ENCODE results near the gene APC2. TPM values are rescaled to one million over a fixed set of nuclear protein-coding genes. Genes with fewer than 3 reads are reported as not detected.

The APC2 gene
- total RNA-seq, 4 donors from 2014 or later: 0.42 to 1.8 (median 1.2) TPM

DNA sequence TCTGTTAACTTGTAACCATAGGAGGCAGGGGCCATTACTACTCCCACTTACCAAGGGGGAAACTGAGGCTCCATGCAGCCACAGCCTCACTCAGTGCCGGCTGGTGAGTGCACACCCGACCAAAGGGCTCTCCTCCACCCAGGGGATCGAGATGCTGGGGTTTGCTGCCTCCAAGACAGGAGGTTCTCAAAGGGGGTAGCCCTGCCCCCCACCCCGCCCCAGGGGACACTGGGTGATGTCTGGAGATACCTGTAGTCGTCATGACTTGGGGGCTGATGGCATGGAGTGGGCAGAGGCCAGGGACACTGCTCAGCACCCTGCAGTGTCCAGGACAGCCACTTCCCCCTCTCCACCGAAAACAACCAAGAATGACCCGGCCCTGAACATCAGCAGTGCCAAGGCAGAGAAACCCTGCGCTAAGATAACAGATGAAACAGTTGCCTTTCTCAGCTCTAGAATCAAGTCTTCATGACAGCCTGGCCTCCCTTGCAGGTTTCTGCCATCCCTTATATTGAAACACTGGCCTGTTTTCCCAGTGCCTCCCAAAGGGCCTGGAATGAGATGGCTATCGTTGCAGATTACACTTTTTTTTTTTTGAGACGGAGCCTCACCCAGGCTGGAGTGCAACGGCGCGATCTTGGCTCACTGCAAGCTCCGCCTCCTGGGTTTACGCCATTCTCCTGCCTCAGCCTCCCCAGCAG lies 44.3 kb downstream of the APC2 start:
- WGBS: 77% methylated on average over 12 of the region's 15 CpGs
- H3K27me3 ChIP-seq: peaks cover 0 to 47% (median 5%) of the 10 kb centered on the region in 4 donors
- no peak for DNase-seq (ENCODE audit: extremely low spot score)

DNA sequence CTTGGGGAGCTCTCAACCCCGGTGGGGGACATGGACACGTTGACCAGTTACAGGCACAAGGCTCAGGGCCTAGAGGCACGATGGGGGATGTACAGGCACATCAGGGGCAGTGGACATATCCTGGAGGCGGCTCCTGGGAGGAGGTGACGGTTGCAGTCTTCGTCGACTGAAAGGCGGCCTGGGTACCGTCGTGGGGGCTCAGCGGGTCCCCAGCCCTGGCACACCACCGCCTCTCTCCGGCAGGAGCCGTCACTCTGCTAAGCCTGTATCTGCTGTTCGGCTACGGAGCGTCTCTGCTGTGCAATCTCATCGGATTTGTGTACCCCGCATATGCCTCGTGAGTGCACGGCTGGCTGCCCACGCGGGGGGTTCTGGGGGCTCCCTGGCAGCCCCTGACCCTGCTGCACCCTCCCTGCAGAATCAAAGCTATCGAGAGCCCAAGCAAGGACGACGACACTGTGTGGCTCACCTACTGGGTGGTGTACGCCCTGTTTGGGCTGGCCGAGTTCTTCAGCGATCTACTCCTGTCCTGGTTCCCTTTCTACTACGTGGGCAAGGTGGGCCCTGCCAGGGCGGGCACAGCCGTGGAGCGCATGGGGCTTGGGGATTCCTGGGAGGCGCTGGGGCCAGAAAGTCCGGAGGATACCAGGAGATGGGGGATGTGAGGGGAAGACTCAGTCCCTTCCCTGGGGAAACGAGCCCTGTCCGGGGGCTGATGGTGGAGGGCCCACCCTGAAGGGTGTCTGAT lies 45.3 kb downstream of the APC2 start:
- WGBS: 90% methylated on average over 19 of the region's 37 CpGs

More for the DNA sequence above, 44.3 kb downstream of the APC2 start:
- intact Hi-C loops (cut with DNase I): no loop called here
- no peak overlapping the region for H3K4me3 ChIP-seq
- no peaks in the 10 kb centered on the region for H3K9me3 ChIP-seq
- no peaks in the 10 kb centered on the region for H3K36me3 ChIP-seq
- H3K27ac ChIP-seq (replicated peaks in 1 of 4): no peak overlapping the region
- TF ChIP-seq POLR2A (IDR thresholded peaks at IDR 0.05; ENCODE audit: low read depth) (no peak), EP300 (IDR thresholded peaks at IDR 0.05) (no peak), POLR2AphosphoS5 (IDR thresholded peaks at IDR 0.05) (no peak)
- TF ChIP-seq, protein P1, sequence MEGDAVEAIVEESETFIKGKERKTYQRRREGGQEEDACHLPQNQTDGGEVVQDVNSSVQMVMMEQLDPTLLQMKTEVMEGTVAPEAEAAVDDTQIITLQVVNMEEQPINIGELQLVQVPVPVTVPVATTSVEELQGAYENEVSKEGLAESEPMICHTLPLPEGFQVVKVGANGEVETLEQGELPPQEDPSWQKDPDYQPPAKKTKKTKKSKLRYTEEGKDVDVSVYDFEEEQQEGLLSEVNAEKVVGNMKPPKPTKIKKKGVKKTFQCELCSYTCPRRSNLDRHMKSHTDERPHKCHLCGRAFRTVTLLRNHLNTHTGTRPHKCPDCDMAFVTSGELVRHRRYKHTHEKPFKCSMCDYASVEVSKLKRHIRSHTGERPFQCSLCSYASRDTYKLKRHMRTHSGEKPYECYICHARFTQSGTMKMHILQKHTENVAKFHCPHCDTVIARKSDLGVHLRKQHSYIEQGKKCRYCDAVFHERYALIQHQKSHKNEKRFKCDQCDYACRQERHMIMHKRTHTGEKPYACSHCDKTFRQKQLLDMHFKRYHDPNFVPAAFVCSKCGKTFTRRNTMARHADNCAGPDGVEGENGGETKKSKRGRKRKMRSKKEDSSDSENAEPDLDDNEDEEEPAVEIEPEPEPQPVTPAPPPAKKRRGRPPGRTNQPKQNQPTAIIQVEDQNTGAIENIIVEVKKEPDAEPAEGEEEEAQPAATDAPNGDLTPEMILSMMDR (IDR thresholded peaks at IDR 0.05): no peak
- H3K4me1 ChIP-seq: peaks cover 17 to 21% (median 18%) of the 10 kb centered on the region in 4 donors

DNA sequence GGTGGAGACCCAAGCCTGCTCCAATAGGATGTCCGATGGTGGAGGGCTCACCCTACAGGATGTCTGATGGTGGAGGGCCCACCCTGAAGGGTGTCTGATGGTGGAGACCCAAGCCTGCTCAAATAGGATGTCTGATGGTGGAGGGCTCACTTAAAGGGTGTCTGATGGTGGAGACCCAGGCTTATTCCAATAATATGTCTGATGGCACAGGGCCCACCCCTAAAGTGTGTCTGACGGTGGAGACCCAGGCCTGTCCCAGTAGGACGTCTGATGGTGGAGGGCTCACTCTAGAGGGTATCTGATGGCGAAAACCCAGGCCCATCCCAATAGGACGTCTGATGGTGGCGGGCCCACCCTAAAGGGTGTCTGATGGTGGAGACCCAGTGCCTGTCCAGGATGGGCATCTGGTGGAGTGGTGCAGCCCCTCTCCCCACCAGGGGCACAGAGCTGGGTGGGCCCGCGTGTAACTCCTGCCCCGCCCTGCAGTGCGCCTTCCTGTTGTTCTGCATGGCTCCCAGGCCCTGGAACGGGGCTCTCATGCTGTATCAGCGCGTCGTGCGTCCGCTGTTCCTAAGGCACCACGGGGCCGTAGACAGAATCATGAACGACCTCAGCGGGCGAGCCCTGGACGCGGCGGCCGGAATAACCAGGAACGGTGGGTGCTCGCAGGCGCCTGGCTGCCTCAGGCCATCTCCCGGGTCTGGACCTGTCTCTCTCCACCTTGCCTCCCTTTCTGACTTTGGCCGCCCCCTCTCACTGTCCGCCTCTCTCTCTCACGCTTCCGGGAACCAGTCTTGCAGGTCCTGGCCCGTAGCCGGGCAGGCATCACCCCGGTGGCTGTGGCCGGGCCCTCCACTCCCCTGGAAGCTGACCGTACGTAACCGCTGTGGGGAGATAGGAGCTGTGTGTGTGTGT lies 46.1 kb downstream of the APC2 start:
- intact Hi-C loops (cut with DNase I): no loop called here
- no peak overlapping the region for H3K4me3 ChIP-seq
- no peak for DNase-seq (ENCODE audit: extremely low spot score)
- H3K27ac ChIP-seq (replicated peaks in 1 of 4): no peak overlapping the region
- no peaks in the 10 kb centered on the region for H3K36me3 ChIP-seq
- TF ChIP-seq POLR2AphosphoS5 (IDR thresholded peaks at IDR 0.05) (no peak), EP300 (IDR thresholded peaks at IDR 0.05) (no peak), POLR2A (IDR thresholded peaks at IDR 0.05; ENCODE audit: low read depth) (no peak)
- TF ChIP-seq, protein P1 (IDR thresholded peaks at IDR 0.05): no peak
- peaks cover 7 to 9% (median 8%) of the 10 kb centered on the region in 4 donors for H3K4me1 ChIP-seq
- no peaks in the 10 kb centered on the region for H3K9me3 ChIP-seq
- peaks cover 0 to 49% (median 5%) of the 10 kb centered on the region in 4 donors for H3K27me3 ChIP-seq
- 78% methylated on average over 29 of the region's 40 CpGs for WGBS

More for the DNA sequence above, 45.3 kb downstream of the APC2 start:
- intact Hi-C loops (cut with DNase I): no loop called here
- Histone ChIP-seq H3K27ac (replicated peaks in 1 of 4) (no peak overlapping the region), H3K27me3 (peaks cover 0 to 47% (median 5%) of the 10 kb centered on the region in 4 donors), H3K4me1 (peaks cover 8 to 11% (median 9%) of the 10 kb centered on the region in 4 donors), H3K9me3 (no peaks in the 10 kb centered on the region), H3K36me3 (no peaks in the 10 kb centered on the region), H3K4me3 (no peak overlapping the region)
- TF ChIP-seq POLR2AphosphoS5 (IDR thresholded peaks at IDR 0.05): no peak
- TF ChIP-seq, protein P1 (IDR thresholded peaks at IDR 0.05): no peak
- TF ChIP-seq EP300 (IDR thresholded peaks at IDR 0.05): no peak
- TF ChIP-seq POLR2A (IDR thresholded peaks at IDR 0.05; ENCODE audit: low read depth): no peak
- no peak for DNase-seq (ENCODE audit: extremely low spot score)

DNA sequence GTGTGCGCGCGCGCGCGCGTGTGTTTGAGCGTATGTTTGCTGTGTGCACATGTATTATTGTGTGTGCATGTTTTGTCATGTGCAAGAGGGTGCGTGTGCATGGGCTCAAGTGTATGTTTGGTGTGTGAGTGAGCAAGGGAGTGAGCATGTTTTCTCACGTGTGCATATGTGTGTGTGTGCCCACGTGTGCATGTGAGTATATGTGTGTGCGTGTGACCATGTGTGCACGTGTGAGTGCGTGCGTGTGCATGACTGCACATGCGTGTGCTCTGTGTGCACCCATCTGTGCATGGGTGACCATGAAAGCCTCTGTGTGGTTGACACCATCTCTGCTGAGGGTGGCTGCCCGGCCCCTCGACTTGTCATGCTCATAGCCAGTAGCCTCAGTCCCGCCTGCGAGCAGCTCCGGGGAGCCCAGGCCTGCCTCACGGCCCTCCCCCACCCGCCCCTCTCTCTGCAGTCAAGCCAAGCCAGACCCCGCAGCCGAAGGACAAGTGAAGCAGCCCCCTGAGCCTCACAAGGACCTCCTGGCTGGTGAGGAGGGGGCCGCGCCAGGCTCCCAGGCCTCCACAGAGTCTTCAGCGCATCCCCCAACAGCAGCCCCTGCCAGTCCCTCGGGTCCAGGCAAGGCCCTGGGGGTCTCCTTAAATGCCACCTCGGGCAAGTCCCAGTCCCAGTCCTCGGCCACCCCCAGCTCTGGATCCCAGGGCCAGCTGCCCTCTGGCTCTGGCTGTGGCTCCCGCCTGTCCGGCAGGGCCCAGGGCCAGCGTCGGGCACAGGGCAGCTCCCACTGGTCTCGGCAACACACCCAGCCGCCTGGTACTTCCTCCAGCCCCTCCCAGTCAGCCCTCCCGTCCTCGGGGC lies 47.0 kb downstream of the APC2 start:
- no peak for DNase-seq (ENCODE audit: extremely low spot score)
- 67% methylated on average over 30 of the region's 39 CpGs for WGBS

More for the DNA sequence above, 47.0 kb downstream of the APC2 start:
- Histone ChIP-seq H3K4me3 (no peak overlapping the region), H3K4me1 (peaks cover 0 to under 1% (median 0%) of the 10 kb centered on the region in 4 donors), H3K27me3 (peaks cover 0 to 50% (median 5%) of the 10 kb centered on the region in 4 donors), H3K9me3 (no peaks in the 10 kb centered on the region), H3K27ac (replicated peaks in 1 of 4) (no peak overlapping the region), H3K36me3 (no peaks in the 10 kb centered on the region)
- TF ChIP-seq EP300 (IDR thresholded peaks at IDR 0.05) (no peak), POLR2AphosphoS5 (IDR thresholded peaks at IDR 0.05) (no peak), POLR2A (IDR thresholded peaks at IDR 0.05; ENCODE audit: low read depth) (no peak)
- intact Hi-C loops (cut with DNase I): no loop called here
